Measurements from ENCODE around the gene EXOC7.

- TF ChIP-seq CTCF (IDR thresholded peaks at IDR 0.05; ENCODE audit: poor library complexity, severe bottlenecking) (no peak), EZH2 (IDR thresholded peaks at IDR 0.05; ENCODE audit: borderline replicate concordance, insufficient read depth, low read length, poor library complexity, severe bottlenecking) (no peak), POLR2AphosphoS5 (IDR thresholded peaks at IDR 0.05) (no peak), TAF1 (IDR thresholded peaks at IDR 0.05; ENCODE audit: low read depth) (no peak)
Observed at GRCh38 chr17:76119409-76120371, 16.1 kb upstream of the EXOC7 start.
